DMS 273 treated with DMSO at 0.1 percent for 48 hours (cell line): ENCODE measurements around the gene CTAG2.
"Not testable (repeated sequence)": the region's sequence is repeated elsewhere in the genome, so short reads cannot be mapped to it uniquely, and the experiment has no call there.

ENCODE experiments used
- DNase-seq: peaks from one replicate; lab custom pipeline; 2025; lab: John Stamatoyannopoulos, UW

Gene CTAG2

DNA sequence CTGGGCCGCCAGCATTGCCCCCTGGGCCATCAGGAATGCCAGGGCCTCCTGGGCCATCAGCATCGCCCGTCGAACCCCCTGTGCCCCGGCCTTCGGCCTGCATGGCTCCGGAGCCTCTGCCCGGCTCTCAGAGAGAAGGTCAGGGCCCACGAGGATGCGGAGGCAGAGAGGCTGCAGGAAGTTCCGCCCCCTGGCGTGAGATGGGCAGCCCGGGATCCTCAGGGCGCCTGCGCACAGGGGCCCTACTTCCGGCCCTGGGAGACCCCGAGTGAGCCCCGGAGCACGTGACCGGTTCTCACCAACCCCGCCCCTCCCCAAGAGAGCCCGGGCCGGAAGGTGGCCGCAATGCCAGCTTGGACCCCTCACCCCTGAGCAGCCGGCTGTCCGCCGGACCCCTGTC lies at the start of gene CTAG2:
TSS of gene CTAG2 (minus strand) at position 167 of the 400 bp plus-strand sequence. CDS start at position 103, 64 bp downstream.
- DNase-seq: not testable (repeated sequence)

DNA sequence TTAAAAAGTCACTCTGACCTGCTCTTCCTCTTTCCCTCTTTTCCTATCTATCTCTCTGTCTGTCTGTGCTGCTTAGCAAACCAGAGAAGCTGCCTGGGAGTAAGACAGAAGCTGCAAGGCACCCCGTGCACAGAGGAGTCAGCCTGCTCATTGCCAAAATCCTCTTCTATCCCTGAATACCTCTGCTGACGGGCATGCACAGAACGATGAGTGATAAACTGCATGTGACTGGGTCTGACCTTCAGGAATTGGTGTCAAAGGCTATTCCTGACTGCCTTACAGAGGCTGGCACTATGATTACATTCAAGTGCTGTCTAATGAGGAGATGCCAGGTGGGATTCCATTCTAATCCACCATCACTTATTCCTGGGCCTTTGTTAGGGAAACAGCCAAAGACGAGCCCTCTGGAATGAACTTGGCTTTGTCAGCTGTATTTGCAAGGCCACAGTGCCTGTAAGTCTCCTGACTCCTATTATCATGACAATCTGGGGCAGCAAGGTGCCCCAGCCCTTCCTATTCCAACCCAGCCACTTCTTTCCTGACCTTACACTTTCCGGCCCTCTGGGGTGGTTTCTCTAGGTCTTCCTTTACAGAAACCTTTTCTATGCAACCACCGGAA lies 45.4 kb upstream of the CTAG2 start:
- DNase-seq: no peak

DNA sequence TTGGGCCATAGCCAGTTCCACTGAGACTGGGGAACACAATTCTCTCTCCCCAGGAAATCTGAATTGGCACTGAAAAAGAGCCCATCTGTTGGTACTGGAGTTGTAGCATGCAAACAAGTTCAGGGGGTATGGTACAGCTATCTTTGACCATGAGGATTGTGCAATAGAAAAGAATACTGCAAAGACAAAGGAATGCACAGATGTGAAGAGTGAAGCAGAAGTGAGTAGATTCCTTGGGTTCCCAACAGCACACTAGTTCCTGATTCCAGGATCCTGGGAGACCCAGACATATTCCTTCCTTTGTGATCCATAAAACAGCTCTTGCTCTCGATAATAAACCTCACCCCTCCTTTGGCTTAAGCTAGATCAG lies 43.3 kb upstream of the CTAG2 start:
- DNase-seq: no peak

DNA sequence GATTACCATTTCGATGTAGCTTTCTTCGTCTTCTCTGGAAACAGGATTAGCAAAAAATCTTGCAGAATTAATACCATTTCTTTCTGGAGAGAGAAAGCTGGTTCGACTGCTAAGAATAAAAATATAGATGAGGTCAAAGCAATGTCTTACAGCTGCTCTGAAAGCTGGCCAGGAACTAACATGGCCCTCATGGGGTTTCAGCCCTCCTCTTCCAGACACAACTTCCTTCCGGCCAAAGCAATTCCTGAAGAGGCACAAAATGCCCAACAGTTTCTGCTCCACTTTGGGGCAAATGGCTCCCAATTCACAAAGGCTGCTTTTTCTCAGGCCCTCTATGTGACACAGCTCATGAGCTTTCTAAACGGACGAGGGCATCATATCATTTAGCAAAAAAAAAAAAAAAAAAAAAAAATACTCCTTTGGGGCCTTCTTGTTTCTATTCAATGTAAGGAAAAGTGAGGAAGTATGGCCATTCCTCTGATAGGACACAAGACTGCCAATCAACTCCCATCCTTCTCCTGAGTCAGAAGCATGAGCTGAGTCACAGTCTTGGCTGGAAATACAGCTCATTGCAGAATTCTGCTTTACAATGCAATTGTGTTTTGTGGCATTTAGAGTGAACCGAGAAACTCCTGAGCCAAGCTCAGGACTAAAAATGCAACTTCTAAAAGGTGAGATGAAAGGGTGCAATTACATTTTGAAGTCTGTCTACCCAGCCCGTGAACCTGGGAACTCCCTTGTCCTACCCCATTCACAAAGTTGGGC lies 42.7 kb upstream of the CTAG2 start:
- no peak for DNase-seq

DNA sequence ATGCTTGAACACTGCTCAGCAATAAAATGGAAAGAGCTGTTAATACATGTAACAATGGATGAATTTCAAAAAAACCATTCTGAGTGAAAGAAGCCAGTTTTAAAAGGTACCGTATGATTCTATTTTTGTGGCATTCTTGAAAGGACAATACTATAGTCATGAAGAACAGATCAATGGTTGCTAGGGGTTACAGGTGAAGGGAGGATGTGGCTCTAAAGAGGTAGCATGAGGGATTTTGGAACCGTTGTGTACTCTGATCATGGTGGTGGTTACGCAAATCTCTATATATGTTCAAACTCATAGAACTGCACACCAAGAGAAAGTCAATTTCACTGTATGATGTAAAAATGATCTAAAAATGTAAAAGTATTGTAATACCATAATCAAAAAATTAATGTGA lies 40.0 kb upstream of the CTAG2 start:
- no peak for DNase-seq

DNA sequence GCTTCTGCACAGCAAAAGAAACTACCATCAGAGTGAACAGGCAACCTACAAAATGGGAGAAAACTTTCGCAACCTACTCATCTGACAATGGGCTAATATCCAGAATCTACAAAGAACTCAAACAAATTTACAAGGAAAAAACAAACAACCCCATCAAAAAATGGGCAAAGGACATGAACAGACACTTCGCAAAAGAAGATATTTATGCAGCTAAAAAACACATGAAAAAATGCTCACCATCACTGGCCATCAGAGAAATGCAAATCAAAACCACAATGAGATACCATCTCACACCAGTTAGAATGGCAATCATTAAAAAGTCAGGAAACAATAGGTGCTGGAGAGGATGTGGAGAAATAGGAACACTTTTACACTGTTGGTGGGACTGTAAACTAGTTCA lies 37.1 kb upstream of the CTAG2 start:
- not testable (repeated sequence) for DNase-seq

DNA sequence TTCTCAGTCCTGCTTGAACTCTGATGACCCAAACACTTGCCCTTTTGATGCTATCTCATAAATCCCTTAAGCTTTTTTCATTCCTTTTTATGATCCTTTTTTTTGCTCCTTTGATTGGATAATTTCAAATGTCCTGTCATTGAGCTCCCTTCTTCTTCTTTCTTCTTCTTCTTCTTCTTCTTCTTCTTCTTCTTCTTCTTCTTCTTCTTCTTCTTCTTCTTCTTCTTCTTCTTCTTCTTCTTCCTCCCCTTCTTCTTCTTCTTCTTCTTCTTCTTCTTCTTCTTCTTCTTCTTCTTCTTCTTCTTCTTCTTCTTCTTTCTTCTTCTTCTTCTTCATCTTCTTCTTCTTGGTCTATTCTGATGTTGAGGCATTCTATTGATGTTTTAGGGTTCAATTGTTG lies 18.7 kb upstream of the CTAG2 start:
- DNase-seq: not testable (repeated sequence)

DNA sequence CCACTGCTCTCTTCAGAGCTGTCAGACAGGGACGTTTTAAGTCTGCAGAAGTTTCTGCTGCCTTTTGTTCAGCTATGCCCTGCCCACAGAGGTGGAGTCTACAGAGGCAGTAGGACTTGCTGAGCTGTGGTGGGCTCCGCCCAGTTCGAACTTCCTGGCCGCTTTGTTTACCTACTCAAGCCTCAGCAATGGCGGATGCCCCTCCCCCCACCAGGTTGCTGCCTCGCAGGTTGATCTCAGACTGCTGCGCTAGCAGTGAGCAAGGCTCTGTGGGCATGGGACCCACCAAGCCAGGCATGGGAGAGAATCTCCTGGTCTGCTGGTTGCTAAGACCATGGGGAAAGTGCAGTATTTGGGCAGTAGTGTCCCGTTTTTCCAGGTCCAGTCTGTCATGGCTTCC lies 17.5 kb upstream of the CTAG2 start:
- not testable (repeated sequence) for DNase-seq

DNA sequence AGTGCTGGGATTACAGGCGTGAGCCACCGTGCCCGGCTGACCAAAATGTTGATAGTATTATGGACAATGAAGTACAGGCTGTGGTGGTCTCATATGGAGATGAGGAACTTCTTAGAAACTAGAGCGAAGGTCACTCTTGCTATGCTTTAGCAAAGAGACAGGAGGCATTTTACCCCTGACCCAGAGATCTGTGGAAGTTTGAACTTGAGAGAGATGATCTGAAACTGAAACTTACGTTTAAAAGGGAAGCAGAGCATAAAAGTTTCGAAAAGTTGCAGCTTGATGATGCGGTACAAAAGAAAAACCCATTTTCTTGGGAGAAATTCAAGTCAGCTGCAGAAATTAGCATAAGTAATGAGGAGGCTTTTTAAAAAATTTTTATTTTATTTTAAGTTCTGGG lies 8.5 kb upstream of the CTAG2 start:
- no peak for DNase-seq

DNA sequence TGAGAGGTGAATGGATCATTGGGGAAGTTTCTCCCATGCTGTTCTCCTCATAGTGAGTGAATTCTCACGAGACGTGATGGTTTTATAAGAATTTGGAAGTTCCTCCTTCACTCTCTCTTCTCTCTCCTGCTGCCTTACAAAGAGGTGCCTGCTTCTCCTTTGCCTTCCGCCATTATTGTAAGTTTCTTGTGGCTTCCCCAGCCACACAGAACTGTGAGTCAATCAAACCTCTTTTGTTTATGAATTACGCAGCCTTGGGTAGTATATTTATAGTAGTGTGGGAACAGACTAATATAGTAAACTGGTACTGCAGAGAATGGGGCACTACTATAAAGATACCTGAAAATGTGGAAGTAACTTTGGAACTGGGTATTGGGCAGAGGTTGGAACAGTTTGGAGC lies 7.8 kb upstream of the CTAG2 start:
- no peak for DNase-seq

DNA sequence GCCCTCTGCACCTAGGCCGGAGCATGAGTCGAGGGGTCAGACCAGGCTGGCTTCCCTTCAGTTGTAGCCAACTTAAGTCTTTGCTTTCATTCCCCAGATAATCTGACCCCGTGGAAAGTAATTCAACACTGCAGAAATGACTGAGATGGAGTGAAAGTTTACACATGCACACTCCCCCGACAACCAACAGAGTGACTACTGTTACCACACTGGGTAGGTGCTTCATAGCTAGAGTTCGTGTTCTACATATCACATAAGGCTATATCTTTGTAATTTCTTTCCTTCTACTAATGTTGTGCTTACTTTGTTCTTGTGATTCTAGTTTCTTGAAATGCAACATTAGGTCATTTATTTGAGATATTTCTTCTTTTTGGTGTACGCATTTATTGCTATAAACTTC lies 7.2 kb upstream of the CTAG2 start:
- DNase-seq: no peak

DNA sequence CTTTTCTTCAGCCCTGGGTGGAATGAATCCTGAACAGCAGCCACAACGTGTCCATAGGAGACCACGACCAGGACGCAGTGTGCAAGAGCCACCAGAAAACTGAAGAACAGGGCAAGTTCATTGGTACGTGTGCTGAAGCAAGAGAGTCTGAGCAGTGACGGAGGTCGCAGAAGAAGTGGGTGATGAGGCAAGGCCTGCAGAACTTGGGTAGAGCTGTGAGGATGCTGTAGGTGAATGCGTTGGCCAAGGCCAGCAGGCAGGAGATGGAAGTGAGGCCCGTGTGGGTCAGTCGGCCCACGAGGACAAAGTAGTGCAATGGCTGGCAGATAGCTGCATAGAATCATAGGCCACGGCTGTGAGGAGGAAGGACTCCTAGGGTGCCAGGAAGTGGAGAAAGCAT lies 5.6 kb upstream of the CTAG2 start:
- no peak for DNase-seq

DNA sequence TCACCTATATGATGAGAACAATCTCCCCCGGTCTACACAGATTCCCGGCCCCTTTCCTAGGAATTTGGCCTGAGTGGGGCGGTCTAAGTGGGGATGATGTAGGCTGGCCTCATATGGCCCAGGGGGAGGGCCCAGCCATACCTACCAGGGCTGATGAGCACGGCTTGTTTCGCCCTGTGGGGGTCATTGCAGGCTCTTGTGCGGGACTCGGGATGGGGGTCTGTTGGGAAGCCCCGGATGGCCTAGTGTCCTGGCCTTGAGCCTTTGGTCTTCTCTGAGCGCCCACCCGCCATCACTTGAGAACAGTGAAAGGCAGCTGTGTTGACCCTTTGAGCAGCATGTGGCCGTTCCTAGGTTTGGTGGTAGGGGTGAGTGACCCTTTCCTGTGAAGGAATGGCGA lies 4.8 kb upstream of the CTAG2 start:
- no peak for DNase-seq

DNA sequence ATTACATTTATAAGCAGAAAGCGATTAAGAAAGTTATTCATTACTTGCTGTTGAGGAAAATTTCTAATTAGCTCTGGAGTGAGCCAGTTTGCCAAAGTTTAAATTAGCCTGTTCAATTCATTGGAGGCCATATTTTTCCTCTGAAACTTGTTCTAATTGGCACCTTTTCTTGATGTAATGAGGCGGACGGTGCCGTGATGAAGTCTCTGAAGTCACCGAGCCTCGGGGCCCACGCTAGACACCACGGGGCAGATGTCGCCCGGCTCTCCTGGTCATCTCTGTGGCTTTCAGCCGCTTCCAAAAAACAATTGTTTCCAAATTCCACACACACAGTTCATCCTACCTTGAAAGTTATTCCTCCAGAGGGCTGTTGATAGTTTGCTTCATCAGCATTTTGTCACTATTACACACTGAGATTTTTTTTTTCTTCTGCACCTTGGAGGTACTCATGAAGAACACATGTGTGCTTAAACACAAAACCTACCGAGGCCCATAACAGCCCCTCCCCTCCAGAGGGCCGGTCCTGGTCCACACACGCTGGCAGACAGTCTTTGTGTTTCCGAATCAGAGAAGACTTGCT lies 3.9 kb upstream of the CTAG2 start:
- no peak for DNase-seq

DNA sequence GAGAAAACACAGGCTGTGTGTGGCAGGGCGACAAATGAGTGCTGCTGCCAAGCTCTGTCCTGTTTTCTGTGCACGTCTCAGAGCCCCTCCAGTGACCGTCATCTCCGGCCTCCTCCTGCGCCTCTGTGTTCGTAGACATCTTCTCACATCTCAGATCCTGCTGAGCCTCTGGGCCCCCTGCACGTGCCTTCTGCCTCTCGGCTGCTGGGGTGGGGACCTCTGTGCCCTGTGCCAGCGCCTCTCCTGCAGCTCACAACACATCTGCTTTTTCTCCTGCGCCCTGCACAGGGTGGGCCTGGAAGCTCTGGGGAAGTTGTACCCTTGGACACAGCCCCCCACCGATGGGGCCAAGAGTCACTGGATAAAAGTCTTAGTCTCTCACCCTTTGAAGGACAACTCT lies 2.4 kb upstream of the CTAG2 start:
- DNase-seq: no peak

DNA sequence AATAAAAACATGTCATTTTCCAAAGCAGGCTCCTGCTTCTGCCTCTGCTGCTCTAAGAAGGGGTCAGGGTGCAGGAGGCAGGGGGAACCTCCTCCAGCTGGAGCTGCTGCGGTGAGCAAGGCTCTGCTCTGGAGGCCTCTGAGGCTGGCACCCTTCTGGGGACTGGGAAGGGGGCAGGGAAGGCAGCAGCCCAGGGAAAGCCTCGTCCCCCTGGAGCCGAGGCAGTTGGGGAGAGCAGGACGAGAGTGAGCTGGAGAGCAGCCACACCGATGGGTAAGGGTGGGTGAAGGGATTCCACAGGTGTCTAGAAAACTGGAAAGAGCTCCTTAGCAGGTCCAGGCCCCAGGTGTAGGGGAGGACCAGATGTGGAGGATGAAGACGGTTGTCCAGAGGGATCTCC lies 2.0 kb upstream of the CTAG2 start:
- no peak for DNase-seq

DNA sequence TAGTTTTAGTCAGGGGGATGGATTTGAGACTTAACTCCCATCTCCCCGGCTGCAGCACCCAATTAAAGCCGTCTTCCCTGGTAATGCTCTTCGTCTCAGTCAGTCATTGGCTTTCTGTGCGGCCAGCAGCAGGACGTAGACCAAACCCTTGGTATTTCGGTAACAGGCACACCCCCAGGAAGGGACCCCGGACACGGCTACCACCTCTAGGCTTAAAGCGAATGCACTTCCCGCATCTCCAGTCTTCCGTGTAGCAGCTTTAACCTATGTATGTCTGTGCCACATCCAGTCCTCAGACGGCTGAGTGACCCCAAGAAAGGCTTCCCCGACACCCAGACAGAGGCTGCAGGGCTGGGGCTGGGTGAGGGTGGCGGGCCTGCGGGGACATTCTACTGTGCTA lies 1.5 kb upstream of the CTAG2 start:
- DNase-seq: no peak

DNA sequence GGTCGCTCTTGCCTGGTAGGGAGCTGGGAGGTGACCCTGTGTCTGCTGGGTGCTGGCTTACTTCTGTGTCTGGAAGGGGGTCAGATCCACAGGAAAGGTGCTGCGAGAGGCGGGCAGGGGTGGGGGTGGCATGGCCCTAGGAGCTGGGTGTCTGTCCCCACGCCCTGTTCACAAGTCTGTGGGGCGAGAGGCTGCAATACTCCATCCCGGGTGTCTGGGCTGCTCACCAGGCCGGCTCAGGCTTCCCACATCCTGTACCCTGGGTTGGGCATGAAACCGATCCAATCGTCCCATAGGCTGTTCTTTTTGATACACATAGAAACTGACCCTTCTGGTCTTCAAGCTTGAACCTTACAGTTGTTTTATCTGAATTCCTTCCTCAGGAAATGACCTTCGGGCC lies 993 bp upstream of the CTAG2 start:
- DNase-seq: no peak

DNA sequence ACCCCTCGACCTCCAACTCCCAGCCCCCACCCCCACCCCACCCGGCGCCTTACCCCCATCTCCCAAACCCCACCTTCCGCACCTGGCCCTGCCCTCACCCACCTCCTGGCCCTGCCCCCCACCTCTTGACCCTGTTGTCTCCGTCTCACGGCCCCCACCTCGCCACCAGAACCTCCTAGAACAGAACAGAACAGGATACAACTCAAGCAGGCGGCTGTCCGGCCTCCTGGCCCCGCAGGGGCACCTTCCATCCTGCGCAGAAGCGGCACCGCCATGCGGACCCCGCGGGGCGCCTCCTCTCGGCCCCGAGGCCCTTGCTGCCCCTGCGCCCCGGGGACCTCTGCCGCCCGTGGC lies 354 bp downstream of the CTAG2 start:
- DNase-seq: no peak

DNA sequence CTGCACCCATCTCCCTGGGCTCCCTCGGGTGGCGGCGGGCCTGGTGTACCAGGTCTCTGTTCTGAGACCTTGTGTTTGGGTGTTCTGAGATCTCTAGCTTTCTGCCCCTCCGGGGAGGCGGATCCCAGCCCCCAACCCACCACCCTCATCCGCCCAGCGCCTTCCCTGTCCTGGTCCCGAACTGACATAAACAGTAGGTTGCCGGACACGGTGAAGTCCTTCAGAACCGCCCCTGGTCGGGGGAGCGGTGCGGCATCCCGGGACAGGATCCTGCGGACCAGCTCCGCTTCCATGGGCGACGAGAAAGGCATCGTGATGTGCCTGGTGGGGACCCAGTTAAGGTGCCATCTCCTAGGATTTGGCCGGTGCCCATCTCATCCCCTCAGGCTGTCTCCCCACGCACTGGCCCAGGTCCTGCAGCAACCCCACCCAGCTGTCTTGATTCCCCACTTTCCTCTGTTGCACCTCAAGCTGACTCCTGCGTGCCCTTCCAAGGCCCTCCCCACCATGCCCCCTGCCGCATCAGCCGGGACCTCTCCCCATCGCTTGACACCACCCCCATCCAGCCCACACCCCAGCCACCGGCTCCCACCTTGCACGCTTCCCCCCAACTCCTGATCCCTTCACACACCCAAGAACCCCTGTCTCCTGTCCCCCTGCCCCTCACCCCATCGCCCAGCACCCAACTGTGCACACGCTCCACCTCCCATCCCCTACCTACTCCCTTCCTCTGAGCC lies 900 bp downstream of the CTAG2 start:
- no peak for DNase-seq

DNA sequence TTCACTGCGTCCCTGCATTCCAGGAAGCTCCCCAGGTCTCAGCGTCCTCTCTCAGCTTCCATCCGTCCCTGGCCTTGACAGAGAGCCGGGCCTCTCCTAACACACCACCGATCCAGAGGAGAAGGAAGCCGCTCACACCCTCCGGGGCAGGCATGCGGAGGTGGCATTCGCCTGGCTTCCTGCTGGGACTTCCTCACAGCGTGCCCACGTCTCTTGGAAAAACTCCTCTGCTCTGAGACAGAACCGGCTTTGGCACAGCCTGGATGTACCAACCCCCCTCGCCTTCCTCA lies 3.2 kb downstream of the CTAG2 start:
- no peak for DNase-seq

DNA sequence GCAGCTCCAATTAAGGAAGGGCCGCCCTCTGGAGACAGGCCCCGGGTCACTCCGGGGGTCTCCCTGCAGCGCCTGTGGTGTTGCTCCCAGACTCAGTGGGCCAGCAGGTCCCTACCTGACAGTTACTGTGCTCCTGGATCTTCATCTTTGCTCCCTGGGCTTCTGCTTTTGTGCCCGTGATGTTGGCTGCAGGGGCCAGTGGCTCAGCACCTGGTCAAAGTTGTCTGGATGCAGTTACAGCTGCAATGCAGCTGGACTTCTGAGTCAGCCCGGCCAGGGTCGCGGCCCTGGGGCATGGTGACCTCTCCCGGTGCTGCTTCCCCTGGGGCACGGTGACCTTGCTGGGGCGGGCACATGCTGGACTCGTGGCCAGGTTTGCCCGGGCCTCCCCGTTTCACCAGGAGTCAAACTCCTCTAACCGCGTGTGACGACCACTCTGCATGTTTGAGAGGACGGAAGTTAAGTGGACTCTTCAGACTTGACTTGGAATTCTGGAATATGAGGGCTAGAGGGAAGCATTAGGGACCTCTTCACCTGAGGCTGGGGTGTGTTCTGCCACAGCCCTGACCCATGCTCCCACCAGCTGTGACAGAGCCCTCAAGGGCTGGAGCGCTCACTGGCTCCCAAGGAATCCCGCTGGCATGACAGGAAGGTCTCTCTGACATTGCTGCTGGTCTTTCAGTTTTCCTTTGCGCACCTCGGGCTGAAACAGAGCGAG lies 3.7 kb downstream of the CTAG2 start:
- no peak for DNase-seq

DNA sequence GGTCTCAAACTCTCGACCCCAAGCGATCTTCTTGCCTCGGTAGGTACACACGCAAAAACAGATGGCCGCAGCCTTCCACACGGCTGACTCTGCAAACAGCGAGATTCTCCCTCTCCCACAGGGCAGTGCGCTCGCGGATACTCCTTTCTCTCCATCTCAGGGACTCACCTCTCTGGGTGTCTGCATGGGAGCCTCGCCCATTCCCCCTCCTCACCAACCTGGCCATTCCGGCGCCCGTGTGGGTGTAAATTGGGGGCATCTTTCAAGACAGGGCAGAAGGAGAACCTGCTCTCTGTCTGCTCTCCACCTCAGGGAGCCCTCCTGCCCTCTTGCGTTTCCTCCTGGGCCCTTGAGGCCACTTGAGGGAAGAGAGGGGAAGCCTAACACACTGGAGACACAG lies 4.4 kb downstream of the CTAG2 start:
- DNase-seq: no peak
